Thoracic aorta (tissue), 2 donors: ENCODE measurements around the gene CD72. TPM values are rescaled to one million over a fixed set of nuclear protein-coding genes. Genes with fewer than 3 reads are reported as not detected.

ENCODE experiments used
- ATAC-seq: fragments of 150-250 bp; one replicate; pipeline ENCODE4 v1.8.0; 2017; ENCODE audit warnings: low read depth; ENCODE audit not compliant: insufficient number of reproducible peaks, low FRiP score
- DNase-seq: peaks from one replicate; pipeline ENCODE4 v3.0.0-alpha.2; 2020; ENCODE audit warnings: low spot score
- H3K27ac ChIP-seq, 2 donors: fragments of 200-600 bp; sonication (generic); 1 replicate in 1 of 2; 2 replicates in 1 of 2; pipeline ENCODE4 v1.5.1; 2016; ENCODE audit warnings: mild to moderate bottlenecking in 2 of 2, moderate library complexity in 2 of 2
- H3K27me3 ChIP-seq: fragments of 200-600 bp; sonication (generic); replicated peaks from 2 replicates; pipeline ENCODE4 v1.6.0; 2016; ENCODE audit warnings: mild to moderate bottlenecking; ENCODE audit not compliant: insufficient read depth
- H3K36me3 ChIP-seq: fragments of 200-600 bp; sonication (generic); one replicate; pipeline ENCODE4 v1.5.1; 2016
- H3K4me1 ChIP-seq, 2 donors: fragments of 200-600 bp; sonication (generic); 1 replicate in 1 of 2; 2 replicates in 1 of 2; pipeline versions ENCODE4 v1.5.1 to v1.6.0; 2016; ENCODE audit warnings: low read depth in 2 of 2, mild to moderate bottlenecking in 1 of 2; ENCODE audit not compliant: control insufficient read depth in 1 of 2
- H3K4me3 ChIP-seq: fragments of 200-600 bp; sonication (generic); 2 replicates; pipeline ENCODE4 v1.5.1; 2016; ENCODE audit warnings: mild to moderate bottlenecking
- H3K9me3 ChIP-seq: fragments of 200-600 bp; sonication (generic); 2 replicates; pipeline ENCODE4 v1.5.1; 2016
- CTCF ChIP-seq: fragments of 200-600 bp; sonication (generic); IDR thresholded peaks from one replicate; pipeline ENCODE4 v1.5.1; 2019; ENCODE audit warnings: antibody characterized with exemption
- total RNA-seq, 2 donors: library from RNA; depleted of rRNA; stranded (reverse); fragments of >200 nt; gene quantifications; one replicate each; pipeline versions ENCODE4 v1.1.0 to v1.2.3, GENCODE V29; 2016

Gene CD72
- total RNA-seq, 2 donors from 2014 or later: 2.2 to 9.9 TPM

GRCh38 chr9:35629597-35629996 is 11.4 kb upstream of the CD72 start:
- Histone ChIP-seq H3K27me3 (no peaks in the 10 kb centered on the region), H3K4me3 (no peak overlapping the region), H3K36me3 (no peaks in the 10 kb centered on the region), H3K4me1 (no peaks in the 10 kb centered on the region), H3K27ac (no peak overlapping the region), H3K9me3 (no peaks in the 10 kb centered on the region)
- ATAC-seq (no peak), DNase-seq (no peak)
- TF ChIP-seq CTCF: no peak

- no peak for DNase-seq
- TF ChIP-seq CTCF: no peak
- Histone ChIP-seq H3K4me1 (no peaks in the 10 kb centered on the region), H3K27ac (no peak overlapping the region), H3K4me3 (no peak overlapping the region), H3K27me3 (no peaks in the 10 kb centered on the region), H3K9me3 (no peaks in the 10 kb centered on the region), H3K36me3 (no peaks in the 10 kb centered on the region)
- no peak for ATAC-seq
Observed at GRCh38 chr9:35628389-35628991, 10.3 kb upstream of the CD72 start.

GRCh38 chr9:35627575-35627974 is 9.4 kb upstream of the CD72 start:
- H3K27me3 ChIP-seq: no peaks in the 10 kb centered on the region
- no peak overlapping the region for H3K4me3 ChIP-seq
- no peak for TF ChIP-seq CTCF
- H3K4me1 ChIP-seq: no peaks in the 10 kb centered on the region
- DNase-seq (no peak), ATAC-seq (no peak)
- no peaks in the 10 kb centered on the region for H3K9me3 ChIP-seq
- no peak overlapping the region for H3K27ac ChIP-seq
- no peaks in the 10 kb centered on the region for H3K36me3 ChIP-seq

- Histone ChIP-seq H3K4me1 (peaks cover 0 to 5% of the 10 kb centered on the region in 2 donors), H3K9me3 (no peaks in the 10 kb centered on the region), H3K27ac (no peak overlapping the region), H3K4me3 (no peak overlapping the region), H3K36me3 (no peaks in the 10 kb centered on the region), H3K27me3 (no peaks in the 10 kb centered on the region)
- ATAC-seq: no peak
- no peak for DNase-seq
- TF ChIP-seq CTCF: no peak
Observed at GRCh38 chr9:35619800-35620158, 1.6 kb upstream of the CD72 start.

- Histone ChIP-seq H3K36me3 (no peaks in the 10 kb centered on the region), H3K4me1 (peaks cover 0 to 5% of the 10 kb centered on the region in 2 donors), H3K27me3 (no peaks in the 10 kb centered on the region), H3K9me3 (no peaks in the 10 kb centered on the region), H3K4me3 (no peak overlapping the region), H3K27ac (peak overlapping the region in 1 of 2 donors; percentile 21)
- TF ChIP-seq CTCF: no peak
- DNase-seq (no peak), ATAC-seq (no peak)
Observed at GRCh38 chr9:35618854-35619799, 914 bp upstream of the CD72 start.
